ENCODE data around the gene RAMAC. TPM values are rescaled to one million over a fixed set of nuclear protein-coding genes. Genes with fewer than 3 reads are reported as not detected.
"Not testable (repeated sequence)": the region's sequence is repeated elsewhere in the genome, so short reads cannot be mapped to it uniquely, and the experiment has no call there.

RAMAC gene
- total RNA-seq, 2 donors from 2014 or later: 14.0 to 16.0 TPM

DNA sequence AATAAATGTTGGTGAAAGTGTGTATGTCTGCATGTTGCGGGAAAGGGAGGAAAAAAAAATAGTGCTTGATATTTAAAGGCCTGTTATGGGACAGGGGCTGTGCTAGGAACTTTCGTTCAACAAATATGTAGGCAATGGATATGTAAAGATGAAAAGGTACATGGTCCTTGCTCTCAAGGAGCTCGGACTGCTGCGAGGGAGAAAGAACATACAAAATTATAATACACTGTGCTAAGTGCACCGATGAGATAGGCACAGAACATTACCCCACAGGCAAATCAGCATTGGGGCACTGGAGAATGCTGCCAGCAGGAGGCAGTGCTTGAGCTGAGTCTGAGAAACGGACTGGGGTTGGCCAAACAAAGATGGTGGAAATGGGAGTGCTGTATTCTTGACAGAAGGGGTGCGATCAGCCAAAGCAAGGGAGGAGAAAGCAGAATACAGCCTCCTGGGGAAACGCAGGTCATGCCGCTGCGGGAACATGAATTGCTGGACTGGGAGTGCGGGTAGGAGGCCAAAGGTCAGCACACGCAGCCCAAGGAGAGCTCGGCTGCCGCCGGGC lies 24.8 kb downstream of the RAMAC start:
- peaks cover 53% of the 10 kb centered on the region for H3K4me1 Mint-ChIP-seq (ENCODE audit: low read depth)
- ATAC-seq (replicated peaks in 1 of 2) (peak; percentile 61 to 64), DNase-seq (peak; percentile 83)
- peak overlapping the region; percentile 82 to 95 for H3K4me3 Mint-ChIP-seq
- peak overlapping the region; percentile 64 for H3K27ac Mint-ChIP-seq
- peaks cover 0 to 3% of the 10 kb centered on the region in 2 donors for H3K9me3 Mint-ChIP-seq
- peaks cover 10 to 11% of the 10 kb centered on the region in 2 donors for H3K36me3 Mint-ChIP-seq (ENCODE audit: insufficient read depth in 2 of 2)
- H3K27me3 Mint-ChIP-seq (ENCODE audit: low read depth): no peaks in the 10 kb centered on the region

DNA sequence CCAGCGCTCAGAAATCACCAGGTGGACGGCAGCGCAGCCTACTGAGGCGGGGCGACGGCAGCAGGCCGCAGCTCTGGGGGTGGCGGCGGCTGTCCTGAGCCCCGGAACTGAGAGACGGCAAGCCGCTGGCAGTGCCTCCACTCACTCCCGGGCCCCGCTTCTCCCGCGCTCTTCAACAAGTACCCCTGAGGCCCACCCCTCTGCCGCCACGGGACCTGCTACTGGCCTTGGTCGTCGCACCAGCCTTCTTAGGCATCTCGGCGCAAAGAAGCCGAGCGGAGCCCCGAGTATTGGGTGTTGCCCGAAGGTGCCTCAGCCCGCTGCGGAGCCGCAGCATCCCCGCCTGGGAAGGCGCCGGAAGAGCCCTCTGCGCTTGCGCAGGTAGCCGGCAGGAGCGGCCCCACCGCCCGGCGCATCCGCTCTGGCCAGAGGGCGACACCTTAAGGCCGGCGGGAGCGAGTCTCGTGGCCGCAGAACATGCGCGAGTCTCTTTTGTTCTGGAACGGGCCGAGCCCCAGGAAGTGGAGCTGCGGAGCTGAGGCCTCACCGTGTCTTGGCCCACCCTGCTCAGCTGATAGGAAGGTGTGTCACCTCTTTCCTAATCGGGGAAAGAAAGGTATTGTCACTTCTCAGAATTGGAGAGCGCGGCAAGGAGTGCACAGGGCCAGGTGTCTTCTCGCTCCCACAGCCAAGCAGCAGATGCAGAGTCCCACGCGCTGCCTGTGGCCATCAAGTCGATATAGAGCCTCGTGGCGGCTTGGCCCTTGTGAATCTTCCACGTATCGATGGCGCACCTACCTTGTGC lies 25.5 kb downstream of the RAMAC start, which contains the start of gene C15orf40:
C15orf40 (minus strand) TSS at position 369 of the 805 bp plus-strand sequence; CDS start at position 337, 32 bp downstream.
- Mint-ChIP-seq H3K4me3 (peak within 1 kb of the TSS; percentile 82 to 95), H3K27ac (peak within 1 kb of the TSS; percentile 96), H3K9me3 (peaks cover 0 to 3% of the 10 kb centered on the region in 2 donors), H3K27me3 (ENCODE audit: low read depth) (no peaks in the 10 kb centered on the region), H3K36me3 (ENCODE audit: insufficient read depth in 2 of 2) (peaks cover 10 to 11% of the 10 kb centered on the region in 2 donors), H3K4me1 (ENCODE audit: low read depth) (peaks cover 53% of the 10 kb centered on the region)
- DNase-seq: peak; percentile 89 to 91
- ATAC-seq (replicated peaks in 1 of 2): peak; percentile 88 to 90

DNA sequence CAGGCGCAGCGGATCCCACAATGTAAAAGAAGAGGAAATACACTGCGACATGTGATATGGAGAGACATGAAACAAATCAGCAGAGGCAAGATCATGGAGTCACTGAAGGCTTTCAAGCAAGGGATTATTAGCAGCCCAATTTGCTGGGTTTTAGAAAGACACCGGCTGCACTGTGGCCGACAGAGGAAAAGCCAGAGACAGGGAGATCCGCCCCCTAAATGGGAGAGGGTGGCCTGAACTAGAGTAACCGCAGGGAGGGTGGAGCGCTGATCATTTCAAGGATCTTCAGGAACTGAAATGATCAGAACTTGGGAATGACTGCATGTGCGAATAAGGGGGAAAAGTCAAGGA lies 26.0 kb downstream of the RAMAC start:
- peak overlapping the region; percentile 82 to 95 for H3K4me3 Mint-ChIP-seq
- peaks cover 10% of the 10 kb centered on the region in 2 donors for H3K36me3 Mint-ChIP-seq (ENCODE audit: insufficient read depth in 2 of 2)
- peaks cover 53% of the 10 kb centered on the region for H3K4me1 Mint-ChIP-seq (ENCODE audit: low read depth)

DNA sequence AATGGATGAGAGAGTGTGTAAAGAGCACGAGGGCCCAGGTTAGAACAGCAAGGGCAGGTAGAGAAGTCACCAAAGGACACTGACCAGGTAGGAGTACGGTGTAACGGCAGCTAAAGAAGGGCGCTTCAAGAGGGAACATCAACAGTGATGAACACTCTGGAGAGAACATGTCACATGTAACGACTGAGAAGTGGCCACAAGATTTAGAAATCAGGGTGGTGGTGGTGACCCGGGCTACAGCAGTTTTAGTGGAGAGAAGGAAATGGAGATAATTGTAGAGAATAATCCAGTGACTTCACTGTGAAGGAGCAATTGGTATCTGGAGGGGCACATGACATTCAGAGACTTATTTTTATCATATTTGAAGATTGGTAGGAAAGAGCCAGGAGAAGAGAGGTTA lies 26.6 kb downstream of the RAMAC start:
- Mint-ChIP-seq H3K4me1 (ENCODE audit: low read depth) (peaks cover 53% of the 10 kb centered on the region), H3K36me3 (ENCODE audit: insufficient read depth in 2 of 2) (peaks cover 8% of the 10 kb centered on the region in 2 donors), H3K27me3 (ENCODE audit: low read depth) (no peaks in the 10 kb centered on the region), H3K27ac (peak overlapping the region; percentile 96), H3K4me3 (peak overlapping the region; percentile 82 to 95), H3K9me3 (peaks cover 0 to 3% of the 10 kb centered on the region in 2 donors)
- DNase-seq (no peak), ATAC-seq (replicated peaks in 1 of 2) (no peak)

More for the DNA sequence above, 26.0 kb downstream of the RAMAC start:
- Mint-ChIP-seq H3K9me3 (peaks cover 0 to 3% of the 10 kb centered on the region in 2 donors), H3K27me3 (ENCODE audit: low read depth) (no peaks in the 10 kb centered on the region), H3K27ac (peak overlapping the region; percentile 96)
- ATAC-seq (replicated peaks in 1 of 2): no peak
- no peak for DNase-seq

DNA sequence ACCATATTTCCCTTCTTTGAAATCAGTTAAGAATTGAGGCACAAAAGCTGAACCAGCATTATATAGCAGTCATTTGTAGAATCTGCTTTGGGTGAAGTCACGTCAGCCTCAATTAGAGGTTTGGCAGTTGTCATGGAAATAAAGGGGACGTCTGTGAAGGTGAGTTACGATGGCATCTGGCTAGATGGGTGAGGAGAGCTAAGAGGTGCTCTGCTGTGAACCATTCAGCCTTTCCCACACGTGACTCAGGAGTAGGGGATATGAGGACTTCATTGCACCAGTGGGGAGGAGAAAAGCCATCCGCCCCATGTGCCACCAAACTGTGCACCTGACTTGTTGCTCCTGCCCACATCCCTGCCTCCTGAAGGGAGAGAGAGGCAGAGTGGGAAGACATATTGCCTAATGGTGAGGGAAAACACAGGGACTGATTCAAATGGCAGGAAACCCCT lies 28.2 kb downstream of the RAMAC start:
- H3K36me3 Mint-ChIP-seq (ENCODE audit: insufficient read depth in 2 of 2): peaks cover 8 to 10% of the 10 kb centered on the region in 2 donors
- H3K27me3 Mint-ChIP-seq (ENCODE audit: low read depth): no peaks in the 10 kb centered on the region
- peaks cover 53% of the 10 kb centered on the region for H3K4me1 Mint-ChIP-seq (ENCODE audit: low read depth)
- peaks cover 0 to 3% of the 10 kb centered on the region in 2 donors for H3K9me3 Mint-ChIP-seq
- ATAC-seq (replicated peaks in 1 of 2) (peak in 1 of 2 donors; percentile 18), DNase-seq (peak; percentile 6 to 11)
- no peak overlapping the region for H3K27ac Mint-ChIP-seq
- peak overlapping the region in 1 of 2 donors; percentile 11 for H3K4me3 Mint-ChIP-seq

DNA sequence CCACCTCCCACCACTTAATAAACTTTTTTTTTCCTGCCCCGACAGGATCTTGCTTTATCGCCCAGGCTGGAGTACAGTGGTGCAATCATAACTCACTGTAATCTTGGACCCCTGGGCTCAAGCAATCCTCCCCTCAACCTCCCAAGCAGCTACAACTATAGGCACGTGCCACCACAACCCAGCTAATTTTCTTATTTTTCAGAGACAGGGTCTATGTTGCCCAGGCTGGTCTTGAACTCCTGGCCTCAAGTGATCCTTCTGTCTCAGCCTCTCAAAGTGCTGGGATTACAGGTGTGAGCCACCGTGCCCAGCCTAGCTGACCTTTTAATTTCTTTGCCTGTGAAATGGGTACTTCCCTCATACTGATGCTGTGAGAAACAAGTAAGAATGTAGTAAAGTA lies 29.4 kb downstream of the RAMAC start:
- DNase-seq: no peak
- H3K27me3 Mint-ChIP-seq (ENCODE audit: low read depth): no peaks in the 10 kb centered on the region

DNA sequence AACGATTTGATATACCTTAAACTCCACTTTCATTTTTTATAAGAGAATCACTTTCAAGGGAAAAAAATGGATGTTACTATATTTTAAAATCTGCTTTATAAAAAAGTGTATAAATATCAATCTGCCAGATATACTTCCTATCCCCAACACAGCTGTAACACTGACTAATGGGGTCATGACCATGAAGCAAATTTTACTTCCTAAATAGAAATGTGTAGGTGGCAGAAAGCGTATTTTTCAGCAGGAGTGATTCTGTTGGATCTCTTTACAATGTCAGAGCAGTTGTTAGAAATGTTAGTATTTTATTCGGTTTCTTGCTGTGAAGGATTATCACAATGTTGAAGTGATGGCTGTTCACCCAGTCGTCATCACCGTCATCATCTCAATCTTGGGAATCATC lies 30.9 kb downstream of the RAMAC start:
- H3K9me3 Mint-ChIP-seq: peaks cover 0 to 3% of the 10 kb centered on the region in 2 donors
- no peaks in the 10 kb centered on the region for H3K27me3 Mint-ChIP-seq (ENCODE audit: low read depth)
- DNase-seq: no peak
- H3K4me1 Mint-ChIP-seq (ENCODE audit: low read depth): peaks cover 35% of the 10 kb centered on the region
- H3K27ac Mint-ChIP-seq: no peak overlapping the region
- H3K4me3 Mint-ChIP-seq: no peak overlapping the region
- H3K36me3 Mint-ChIP-seq (ENCODE audit: insufficient read depth in 2 of 2): peaks cover 5 to 6% of the 10 kb centered on the region in 2 donors
- no peak for ATAC-seq (replicated peaks in 1 of 2)

More for the DNA sequence above, 29.4 kb downstream of the RAMAC start:
- Mint-ChIP-seq H3K9me3 (peaks cover 0 to 3% of the 10 kb centered on the region in 2 donors), H3K4me3 (no peak overlapping the region), H3K4me1 (ENCODE audit: low read depth) (peaks cover 43% of the 10 kb centered on the region), H3K36me3 (ENCODE audit: insufficient read depth in 2 of 2) (peaks cover 7 to 8% of the 10 kb centered on the region in 2 donors), H3K27ac (no peak overlapping the region)
- no peak for ATAC-seq (replicated peaks in 1 of 2)

DNA sequence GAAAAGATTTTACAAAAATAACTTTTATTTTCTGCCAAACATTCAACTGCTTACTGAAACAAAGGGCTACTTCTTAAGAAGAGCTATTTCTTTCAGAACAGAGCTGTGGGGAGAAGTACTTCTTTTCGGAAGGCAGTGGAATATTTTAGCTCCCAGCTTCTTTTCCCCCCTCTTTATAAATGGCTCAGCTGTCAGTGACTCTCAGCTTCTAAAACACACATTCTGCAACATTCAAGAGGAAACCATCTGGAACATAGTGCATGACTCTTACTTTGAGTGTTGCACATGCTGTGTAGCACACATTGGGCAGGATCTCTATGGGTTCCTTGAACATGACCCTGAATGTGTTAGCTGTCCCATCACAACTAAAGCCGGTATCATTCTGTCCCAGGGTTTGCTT lies 32.4 kb downstream of the RAMAC start:
- Mint-ChIP-seq H3K4me3 (no peak overlapping the region), H3K9me3 (no peaks in the 10 kb centered on the region), H3K4me1 (ENCODE audit: low read depth) (peaks cover 21% of the 10 kb centered on the region), H3K27ac (no peak overlapping the region), H3K27me3 (ENCODE audit: low read depth) (no peaks in the 10 kb centered on the region), H3K36me3 (ENCODE audit: insufficient read depth in 2 of 2) (peaks cover 2 to 6% of the 10 kb centered on the region in 2 donors)
- no peak for ATAC-seq (replicated peaks in 1 of 2)
- DNase-seq: no peak

DNA sequence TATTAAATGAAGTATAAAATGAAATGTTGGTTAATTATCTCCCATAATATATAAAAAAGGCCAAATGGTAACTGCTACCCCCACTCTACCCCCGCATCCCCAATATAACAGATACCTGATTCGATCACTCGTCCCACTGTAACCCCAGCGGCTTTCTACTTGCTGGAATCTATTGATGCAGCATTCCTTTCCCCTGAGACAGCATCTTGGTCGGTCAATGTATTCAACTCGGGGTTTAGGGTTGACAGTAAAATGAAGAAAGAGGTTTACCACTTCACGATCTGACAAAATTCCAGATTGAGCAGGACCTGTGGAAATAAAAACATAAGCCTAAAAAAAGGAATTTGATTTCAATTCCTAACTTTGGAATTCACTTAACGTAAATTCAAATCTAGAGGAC lies 44.0 kb downstream of the RAMAC start:
- Mint-ChIP-seq H3K27me3 (ENCODE audit: low read depth) (no peaks in the 10 kb centered on the region), H3K36me3 (ENCODE audit: insufficient read depth in 2 of 2) (peaks cover 6 to 42% of the 10 kb centered on the region in 2 donors), H3K4me3 (no peak overlapping the region), H3K4me1 (ENCODE audit: low read depth) (no peaks in the 10 kb centered on the region), H3K9me3 (peaks cover 0 to 2% of the 10 kb centered on the region in 2 donors), H3K27ac (no peak overlapping the region)
- ATAC-seq (replicated peaks in 1 of 2): no peak
- DNase-seq: no peak

DNA sequence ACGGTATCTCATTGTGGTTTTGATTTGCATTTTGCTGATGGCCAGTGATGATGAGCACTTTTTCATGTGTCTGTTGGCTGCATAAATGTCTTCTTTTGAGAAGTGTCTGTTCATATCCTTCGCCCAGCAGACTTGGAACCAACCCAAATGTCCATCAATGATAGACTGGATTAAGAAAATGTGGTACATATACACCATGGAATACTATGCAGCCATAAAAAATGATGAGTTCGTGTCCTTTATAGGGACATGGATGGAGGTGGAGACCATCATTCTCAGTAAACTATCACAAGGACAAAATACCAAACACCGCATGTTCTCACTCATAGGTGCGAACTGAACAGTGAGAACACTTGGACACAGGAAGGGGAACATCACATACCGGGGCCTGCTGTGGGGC lies 45.2 kb downstream of the RAMAC start:
- not testable (repeated sequence) for H3K4me3 Mint-ChIP-seq; H3K9me3 Mint-ChIP-seq; H3K27me3 Mint-ChIP-seq (ENCODE audit: low read depth); H3K27ac Mint-ChIP-seq; DNase-seq; ATAC-seq (replicated peaks in 1 of 2); H3K4me1 Mint-ChIP-seq (ENCODE audit: low read depth)
- peaks cover 6 to 50% of the 10 kb centered on the region in 2 donors for H3K36me3 Mint-ChIP-seq (ENCODE audit: insufficient read depth in 2 of 2)

DNA sequence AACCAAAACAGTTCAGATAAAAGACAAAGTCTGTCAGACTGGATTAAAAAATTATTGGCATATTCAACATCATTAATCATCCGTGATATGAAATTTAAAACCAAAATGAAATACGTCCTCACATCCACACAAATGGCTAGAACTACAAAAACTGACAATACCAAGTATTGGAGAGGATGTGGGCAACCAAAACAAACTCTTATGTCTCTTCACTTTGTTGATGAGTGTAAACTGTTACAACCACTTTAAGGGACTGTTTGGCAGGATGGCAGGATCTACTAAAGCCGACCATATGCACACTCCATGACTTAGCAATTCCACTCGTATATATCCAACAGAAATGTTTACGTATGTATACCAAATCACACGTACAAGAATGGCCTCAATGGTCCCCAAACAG lies 50.2 kb downstream of the RAMAC start:
- Mint-ChIP-seq H3K36me3 (ENCODE audit: insufficient read depth in 2 of 2) (peaks cover 14 to 78% of the 10 kb centered on the region in 2 donors), H3K27ac (peak overlapping the region; percentile 76), H3K4me3 (no peak overlapping the region), H3K9me3 (peaks cover 0 to 2% of the 10 kb centered on the region in 2 donors), H3K4me1 (ENCODE audit: low read depth) (peaks cover 25% of the 10 kb centered on the region), H3K27me3 (ENCODE audit: low read depth) (no peaks in the 10 kb centered on the region)
- DNase-seq (no peak), ATAC-seq (replicated peaks in 1 of 2) (no peak)

DNA sequence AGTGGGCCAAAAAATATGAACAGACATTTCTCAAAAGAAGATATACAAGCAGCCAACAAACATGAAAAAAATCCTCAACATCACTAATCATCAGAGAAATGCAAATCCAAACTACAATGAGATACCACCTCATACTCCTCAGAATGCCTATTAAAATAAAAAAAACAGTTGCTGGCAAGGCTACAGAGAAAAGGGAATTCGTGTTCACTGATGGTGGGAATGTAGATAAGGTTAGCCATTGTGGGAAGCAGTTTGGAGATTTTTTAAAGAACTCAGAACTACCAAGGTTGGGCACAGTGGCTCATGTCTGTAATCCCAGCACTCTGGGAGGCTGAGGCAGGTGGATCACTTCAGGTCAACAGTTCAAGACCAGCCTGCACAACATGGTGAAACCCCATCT lies 53.2 kb downstream of the RAMAC start:
- H3K4me1 Mint-ChIP-seq (ENCODE audit: low read depth): peaks cover 29% of the 10 kb centered on the region
- H3K9me3 Mint-ChIP-seq: no peaks in the 10 kb centered on the region
- no peak for DNase-seq
- peak overlapping the region; percentile 94 for H3K27ac Mint-ChIP-seq
- H3K4me3 Mint-ChIP-seq: no peak overlapping the region
- ATAC-seq (replicated peaks in 1 of 2): no peak
- H3K36me3 Mint-ChIP-seq (ENCODE audit: insufficient read depth in 2 of 2): peaks cover 11 to 70% of the 10 kb centered on the region in 2 donors
- no peaks in the 10 kb centered on the region for H3K27me3 Mint-ChIP-seq (ENCODE audit: low read depth)
